Hepatocyte (in vitro differentiated cells): Measurements from ENCODE around the gene CRY1. TPM values are rescaled to one million over a fixed set of nuclear protein-coding genes. Genes with fewer than 3 reads are reported as not detected.

Experiments used
- DNase-seq: peaks from one replicate; pipeline ENCODE4 v3.0.0-alpha.2; 2016; ENCODE audit warnings: low spot score
- H2AFZ ChIP-seq: fragments of 200-600 bp; sonication (generic); 2 replicates; pipeline ENCODE4 v1.6.0; 2016; ENCODE audit warnings: antibody characterized with exemption, mild to moderate bottlenecking
- H3K27ac ChIP-seq: fragments of 200-600 bp; sonication (generic); 2 replicates; pipeline ENCODE4 v1.5.1; 2016; ENCODE audit warnings: mild to moderate bottlenecking
- H3K27me3 ChIP-seq: fragments of 200-600 bp; sonication (generic); 2 replicates; pipeline ENCODE4 v1.6.1; 2016
- H3K36me3 ChIP-seq: fragments of 200-600 bp; sonication (generic); replicated peaks from 2 replicates; pipeline ENCODE4 v1.5.1; 2016; ENCODE audit warnings: low read depth; ENCODE audit not compliant: insufficient read depth
- H3K4me1 ChIP-seq: fragments of 200-600 bp; sonication (generic); 2 replicates; pipeline ENCODE4 v1.5.1; 2016; ENCODE audit warnings: mild to moderate bottlenecking, moderate library complexity; ENCODE audit not compliant: insufficient read depth
- H3K4me2 ChIP-seq: fragments of 200-600 bp; sonication (generic); 2 replicates; pipeline ENCODE4 v1.6.0; 2016
- H3K4me3 ChIP-seq: fragments of 200-600 bp; sonication (generic); 2 replicates; pipeline ENCODE4 v1.5.1; 2016; ENCODE audit warnings: mild to moderate bottlenecking
- H3K79me2 ChIP-seq: fragments of 200-600 bp; sonication (generic); 2 replicates; pipeline ENCODE4 v1.6.0; 2017; ENCODE audit warnings: mild to moderate bottlenecking
- H3K9me2 ChIP-seq: fragments of 200-600 bp; sonication (generic); replicated peaks from 2 replicates; pipeline ENCODE4 v1.6.0; 2017; ENCODE audit warnings: mild to moderate bottlenecking; ENCODE audit not compliant: insufficient read depth
- H3K9me3 ChIP-seq: fragments of 200-600 bp; sonication (generic); 2 replicates; pipeline ENCODE4 v1.5.1; 2016; ENCODE audit warnings: low read depth, mild to moderate bottlenecking
- H4K20me1 ChIP-seq: fragments of 200-600 bp; sonication (generic); 2 replicates; pipeline ENCODE4 v1.6.0; 2016; ENCODE audit warnings: mild to moderate bottlenecking; ENCODE audit not compliant: insufficient read depth, poor library complexity, severe bottlenecking
- EZH2 ChIP-seq: fragments of 200-600 bp; sonication (generic); IDR thresholded peaks from 2 replicates; pipeline ENCODE4 v1.6.1; 2016; ENCODE audit warnings: antibody characterized with exemption, mild to moderate bottlenecking, borderline replicate concordance
- EZH2phosphoT487 ChIP-seq: fragments of 200-600 bp; sonication (generic); IDR thresholded peaks from one replicate; pipeline ENCODE4 v1.6.1; 2018; ENCODE audit warnings: antibody characterized with exemption, mild to moderate bottlenecking, low read depth, moderate library complexity; ENCODE audit not compliant: unreplicated experiment, severe bottlenecking
- WGBS: methylation state at CpG from one replicate; pipeline ENCODE4 v1.1.6; 2016; ENCODE audit warnings: low lambda C conversion rate; ENCODE audit errors: missing lambda C conversion rate; 5-methylcytosine and 5-hydroxymethylcytosine counted together
- polyA plus RNA-seq: library from polyadenylated mRNA; unstranded; fragments of >200 nt; fragmentation: Nextera tagmentation; extraction: Ambion mirVana; gene quantifications from 2 replicates; pipeline ENCODE4 v1.2.1, GENCODE V29; 2016
- total RNA-seq: library from RNA; depleted of rRNA; stranded (reverse); fragments of >200 nt; gene quantifications from 2 replicates; pipeline ENCODE4 v1.2.3, GENCODE V29; 2014
- TF ChIP-seq, protein P1 (sequence below): fragments of 200-600 bp; sonication (generic); IDR thresholded peaks from 2 replicates; pipeline ENCODE4 v1.5.1; 2016; ENCODE audit warnings: antibody characterized with exemption, mild to moderate bottlenecking; ENCODE audit not compliant: poor library complexity

The CRY1 gene
- total and polyA plus RNA-seq, 2 experiments from 2014 or later = 29.1 to 34.6 TPM

GRCh38 chr12:107088912-107089311, 4.4 kb downstream of the CRY1 start:
- Histone ChIP-seq H3K9me3 (no peaks in the 10 kb centered on the region), H3K36me3 (no peaks in the 10 kb centered on the region), H3K4me2 (no peak overlapping the region), H3K4me3 (no peak overlapping the region), H3K9me2 (no peaks in the 10 kb centered on the region), H3K27ac (no peak overlapping the region), H2AFZ (no peak overlapping the region), H3K79me2 (peaks cover 79% of the 10 kb centered on the region), H4K20me1 (peaks cover 14% of the 10 kb centered on the region), H3K4me1 (peaks cover 11% of the 10 kb centered on the region), H3K27me3 (no peaks in the 10 kb centered on the region)
- TF ChIP-seq EZH2phosphoT487 = no peak
- no peak for TF ChIP-seq EZH2
- TF ChIP-seq, protein P1, sequence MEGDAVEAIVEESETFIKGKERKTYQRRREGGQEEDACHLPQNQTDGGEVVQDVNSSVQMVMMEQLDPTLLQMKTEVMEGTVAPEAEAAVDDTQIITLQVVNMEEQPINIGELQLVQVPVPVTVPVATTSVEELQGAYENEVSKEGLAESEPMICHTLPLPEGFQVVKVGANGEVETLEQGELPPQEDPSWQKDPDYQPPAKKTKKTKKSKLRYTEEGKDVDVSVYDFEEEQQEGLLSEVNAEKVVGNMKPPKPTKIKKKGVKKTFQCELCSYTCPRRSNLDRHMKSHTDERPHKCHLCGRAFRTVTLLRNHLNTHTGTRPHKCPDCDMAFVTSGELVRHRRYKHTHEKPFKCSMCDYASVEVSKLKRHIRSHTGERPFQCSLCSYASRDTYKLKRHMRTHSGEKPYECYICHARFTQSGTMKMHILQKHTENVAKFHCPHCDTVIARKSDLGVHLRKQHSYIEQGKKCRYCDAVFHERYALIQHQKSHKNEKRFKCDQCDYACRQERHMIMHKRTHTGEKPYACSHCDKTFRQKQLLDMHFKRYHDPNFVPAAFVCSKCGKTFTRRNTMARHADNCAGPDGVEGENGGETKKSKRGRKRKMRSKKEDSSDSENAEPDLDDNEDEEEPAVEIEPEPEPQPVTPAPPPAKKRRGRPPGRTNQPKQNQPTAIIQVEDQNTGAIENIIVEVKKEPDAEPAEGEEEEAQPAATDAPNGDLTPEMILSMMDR = no peak
- WGBS = 100% methylated on average over 2 of the region's 2 CpGs
- DNase-seq = no peak

- 88% methylated on average over 3 of the region's 3 CpGs for WGBS
- Histone ChIP-seq H3K36me3 (no peaks in the 10 kb centered on the region), H3K4me1 (peaks cover 7% of the 10 kb centered on the region), H3K9me2 (no peaks in the 10 kb centered on the region), H3K9me3 (no peaks in the 10 kb centered on the region), H3K4me3 (no peak overlapping the region), H4K20me1 (peaks cover 9% of the 10 kb centered on the region), H2AFZ (no peak overlapping the region), H3K4me2 (no peak overlapping the region), H3K27ac (no peak overlapping the region), H3K27me3 (no peaks in the 10 kb centered on the region), H3K79me2 (peaks cover 99% of the 10 kb centered on the region)
- TF ChIP-seq EZH2phosphoT487 = no peak
- TF ChIP-seq EZH2 = no peak
- TF ChIP-seq, protein P1 = no peak
- DNase-seq = no peak
Measured at GRCh38 chr12:107086314-107086713, 7.0 kb downstream of the CRY1 start.

- no peak overlapping the region for H3K27ac ChIP-seq
- no peak overlapping the region for H3K4me2 ChIP-seq
- peaks cover 6% of the 10 kb centered on the region for H3K4me1 ChIP-seq
- no peak for DNase-seq
- no peaks in the 10 kb centered on the region for H3K36me3 ChIP-seq
- peaks cover 81% of the 10 kb centered on the region for H3K79me2 ChIP-seq
- no peaks in the 10 kb centered on the region for H4K20me1 ChIP-seq
- no peaks in the 10 kb centered on the region for H3K9me3 ChIP-seq
- H3K9me2 ChIP-seq = no peaks in the 10 kb centered on the region
- TF ChIP-seq EZH2phosphoT487 = no peak
- TF ChIP-seq, protein P1 = no peak
- no peak overlapping the region for H2AFZ ChIP-seq
- H3K4me3 ChIP-seq = no peak overlapping the region
- no peaks in the 10 kb centered on the region for H3K27me3 ChIP-seq
Measured at GRCh38 chr12:107081778-107082177, 11.6 kb downstream of the CRY1 start.

GRCh38 chr12:107080299-107080698, 13.1 kb downstream of the CRY1 start:
- Histone ChIP-seq H3K27me3 (no peaks in the 10 kb centered on the region), H3K27ac (peak overlapping the region; percentile 61), H3K9me3 (no peaks in the 10 kb centered on the region), H3K9me2 (no peaks in the 10 kb centered on the region), H3K79me2 (peaks cover 79% of the 10 kb centered on the region), H4K20me1 (no peaks in the 10 kb centered on the region), H2AFZ (no peak overlapping the region), H3K4me3 (no peak overlapping the region), H3K4me2 (peak overlapping the region; percentile 42), H3K4me1 (peaks cover 6% of the 10 kb centered on the region), H3K36me3 (no peaks in the 10 kb centered on the region)
- no peak for DNase-seq
- WGBS = 61% methylated on average over 6 of the region's 6 CpGs
- TF ChIP-seq, protein P1 = no peak
- no peak for TF ChIP-seq EZH2phosphoT487
- TF ChIP-seq EZH2 = no peak
